Measurements from ENCODE around the gene TST. TPM values are rescaled to one million over a fixed set of nuclear protein-coding genes. Genes with fewer than 3 reads are reported as not detected.
A peak's percentile ranks its signal among the peaks of the same experiment; 100 is the strongest.

TST gene
- total RNA-seq, 1 donor from 2014 or later: 96.0 TPM

DNA sequence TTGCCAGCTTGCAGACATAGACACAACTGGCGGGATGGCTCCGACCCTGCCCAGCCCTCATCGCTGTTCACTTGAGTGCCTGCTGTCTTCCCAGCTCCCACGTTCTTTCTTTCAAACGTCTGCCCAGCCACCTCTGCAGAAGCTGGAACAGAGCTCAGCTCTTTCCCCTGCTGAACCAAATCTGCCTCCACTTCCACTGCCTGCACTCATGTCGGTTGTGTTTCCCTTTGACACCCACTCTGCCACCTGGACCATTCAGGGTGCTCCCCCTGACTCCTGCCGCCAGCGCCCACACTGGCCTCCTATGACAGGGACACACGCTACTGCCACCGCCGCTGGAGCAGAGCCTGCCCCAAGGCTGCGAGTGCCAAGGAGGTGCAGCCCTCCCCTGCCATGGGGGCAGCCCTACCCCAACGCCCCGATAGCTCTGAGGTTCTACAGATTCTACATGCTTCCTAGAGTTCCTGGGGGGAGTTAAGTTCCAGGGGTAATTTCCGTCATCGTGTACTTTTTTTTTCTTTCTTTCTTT lies 37.9 kb downstream of the TST start:
- no peak for DNase-seq

DNA sequence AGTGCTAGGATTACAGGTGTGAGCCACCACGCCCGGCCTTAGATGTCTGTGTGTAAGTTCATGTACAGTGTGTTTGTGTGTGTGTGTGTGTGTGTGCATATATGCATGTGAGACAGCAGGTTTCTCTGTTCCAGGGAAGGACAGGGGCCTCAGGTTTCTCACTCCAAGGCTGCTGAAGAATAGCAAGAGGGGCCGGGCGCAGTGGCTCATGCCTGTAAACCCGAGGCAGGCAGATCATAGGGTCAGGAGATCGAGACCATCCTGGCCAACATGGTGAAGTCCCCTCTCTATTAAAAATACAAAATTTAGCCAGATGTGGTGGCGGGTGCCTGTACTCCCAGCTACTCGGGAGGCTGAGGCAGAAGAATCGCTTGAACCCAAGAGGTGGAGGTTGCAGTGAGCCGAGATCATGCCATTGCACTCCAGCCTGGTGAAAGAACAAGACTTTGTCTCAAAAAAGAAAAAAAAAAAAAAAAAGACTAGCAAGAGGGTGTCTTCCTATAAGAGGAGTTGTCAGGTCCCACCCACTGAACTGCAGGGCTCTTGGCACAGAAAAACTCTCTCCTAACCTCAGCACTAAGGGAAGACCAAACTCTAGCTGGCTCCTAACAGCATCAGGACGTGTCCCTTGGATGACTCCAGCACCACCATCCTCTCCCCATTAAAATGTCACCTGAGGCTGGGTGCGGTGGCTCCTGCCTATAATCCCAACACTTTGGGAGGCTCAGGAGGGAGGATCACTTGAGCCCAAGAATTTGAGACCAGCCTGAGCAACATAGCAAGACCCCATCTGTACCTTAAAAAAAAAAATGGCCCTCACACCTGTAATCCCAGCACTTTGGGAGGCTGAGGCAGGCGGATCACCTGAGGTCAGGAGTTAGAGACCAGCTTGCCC lies 40.0 kb downstream of the TST start:
- DNase-seq: no peak

DNA sequence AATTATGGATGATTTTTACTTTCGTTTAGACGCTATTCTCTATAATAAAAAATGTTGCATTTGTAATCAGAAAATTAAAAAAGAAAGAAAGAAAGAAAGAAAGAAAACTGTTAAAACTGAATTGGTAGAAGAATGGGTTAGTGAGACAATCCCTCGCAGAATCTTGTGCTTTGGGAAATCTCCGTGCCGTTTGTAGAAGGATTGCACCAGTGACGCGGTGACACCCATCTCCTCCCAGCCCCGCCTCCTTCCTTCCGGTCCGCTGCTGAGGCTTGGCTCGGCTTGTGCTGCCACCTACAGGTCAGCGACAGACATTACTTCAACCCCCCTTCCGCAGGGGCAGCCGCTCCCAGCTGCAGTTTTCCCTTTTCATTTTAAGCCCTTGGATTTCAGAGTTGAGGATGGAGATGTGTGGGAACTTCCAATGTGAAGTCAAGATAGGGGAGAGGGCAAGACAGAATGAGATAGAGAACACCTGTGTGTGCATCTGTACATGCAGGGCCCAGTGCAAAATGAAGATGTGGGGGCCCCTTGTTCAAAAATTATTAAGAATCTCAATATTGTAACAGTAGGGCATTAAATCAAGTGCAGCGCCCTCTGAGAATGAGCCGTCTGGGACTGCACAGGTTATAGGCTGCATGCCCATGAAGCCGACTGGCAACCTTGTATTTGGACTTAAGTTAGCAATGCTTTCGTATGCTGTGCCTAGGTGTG lies 41.1 kb downstream of the TST start:
- DNase-seq: peak; percentile 88

DNA sequence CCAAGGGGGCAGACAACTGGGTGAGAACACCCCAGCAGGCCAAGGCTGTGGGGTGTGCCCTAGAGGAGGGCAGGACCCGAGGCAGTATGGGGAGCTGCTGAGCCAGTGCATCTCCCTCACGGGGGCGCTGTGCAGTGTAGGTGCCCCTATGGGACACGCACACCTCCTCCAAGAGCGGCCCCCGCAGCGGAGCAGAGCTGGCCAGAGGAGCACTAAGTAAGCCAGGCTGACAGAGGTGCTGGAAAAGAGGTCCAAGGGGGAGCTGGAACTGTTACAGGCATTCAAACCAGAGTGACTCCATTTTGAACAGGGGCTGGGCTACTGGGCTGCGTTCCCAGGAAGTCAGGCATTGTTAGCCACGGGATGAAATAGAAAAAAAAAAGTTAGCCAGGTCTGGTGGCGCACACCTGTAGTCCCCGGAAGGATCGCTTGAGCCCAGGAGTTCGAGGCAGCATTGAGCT lies 41.8 kb downstream of the TST start:
- DNase-seq: peak; percentile 55

DNA sequence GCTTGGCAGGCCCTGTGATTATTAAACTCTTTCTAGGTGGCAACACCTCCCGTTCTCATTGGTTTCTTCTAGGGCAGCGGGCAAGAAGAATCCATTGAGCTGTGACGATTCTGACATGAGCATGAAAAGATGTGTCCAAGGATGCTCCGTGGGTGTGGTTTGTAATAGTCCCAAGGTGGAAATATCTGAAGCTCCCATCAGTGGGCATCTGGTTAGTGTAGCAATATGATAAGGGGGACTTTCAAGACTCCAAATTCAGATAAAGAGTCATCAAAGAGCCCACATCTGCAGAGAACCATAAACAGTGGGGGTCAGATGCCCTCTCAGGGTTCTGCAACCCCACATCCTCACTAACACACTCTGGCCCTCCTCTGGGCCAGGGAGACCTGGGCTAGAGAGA lies 42.6 kb downstream of the TST start:
- no peak for DNase-seq

DNA sequence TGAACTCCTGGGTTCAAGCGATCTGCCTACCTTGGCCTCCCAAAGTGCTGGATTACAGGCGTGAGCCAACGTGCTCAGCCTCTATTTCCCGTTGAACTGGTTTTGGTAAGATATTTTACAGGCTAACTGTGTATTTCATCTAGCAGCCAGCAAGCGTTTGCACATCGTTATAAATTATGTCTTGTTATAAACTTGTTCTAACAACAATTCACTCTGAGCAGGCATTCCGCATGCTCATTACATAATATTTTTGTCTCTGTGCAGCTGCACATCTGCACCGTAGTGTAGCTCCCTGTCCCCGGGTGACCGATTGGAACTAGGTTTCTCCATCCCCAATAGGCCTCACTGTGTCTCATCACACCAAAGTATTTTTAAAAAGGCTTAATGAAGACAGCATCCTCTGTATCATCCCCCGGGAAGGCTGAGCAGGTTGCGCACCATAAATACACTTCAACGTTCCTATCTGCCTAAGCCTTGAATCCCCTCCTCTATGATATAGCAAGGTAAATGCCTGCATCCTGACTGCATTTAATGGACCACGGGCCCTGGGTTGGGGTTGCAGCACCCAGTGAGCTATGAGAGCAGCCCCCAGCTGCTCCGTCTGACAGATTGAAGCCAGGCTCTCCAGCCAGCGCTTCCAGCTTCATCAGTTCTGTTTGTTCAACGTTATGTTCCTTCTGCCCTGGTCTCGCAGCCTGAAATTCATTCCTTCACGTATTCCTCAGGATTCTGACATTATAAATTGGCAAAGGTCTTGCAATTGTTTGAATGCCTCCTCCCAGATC lies 47.7 kb downstream of the TST start:
- no peak for DNase-seq

DNA sequence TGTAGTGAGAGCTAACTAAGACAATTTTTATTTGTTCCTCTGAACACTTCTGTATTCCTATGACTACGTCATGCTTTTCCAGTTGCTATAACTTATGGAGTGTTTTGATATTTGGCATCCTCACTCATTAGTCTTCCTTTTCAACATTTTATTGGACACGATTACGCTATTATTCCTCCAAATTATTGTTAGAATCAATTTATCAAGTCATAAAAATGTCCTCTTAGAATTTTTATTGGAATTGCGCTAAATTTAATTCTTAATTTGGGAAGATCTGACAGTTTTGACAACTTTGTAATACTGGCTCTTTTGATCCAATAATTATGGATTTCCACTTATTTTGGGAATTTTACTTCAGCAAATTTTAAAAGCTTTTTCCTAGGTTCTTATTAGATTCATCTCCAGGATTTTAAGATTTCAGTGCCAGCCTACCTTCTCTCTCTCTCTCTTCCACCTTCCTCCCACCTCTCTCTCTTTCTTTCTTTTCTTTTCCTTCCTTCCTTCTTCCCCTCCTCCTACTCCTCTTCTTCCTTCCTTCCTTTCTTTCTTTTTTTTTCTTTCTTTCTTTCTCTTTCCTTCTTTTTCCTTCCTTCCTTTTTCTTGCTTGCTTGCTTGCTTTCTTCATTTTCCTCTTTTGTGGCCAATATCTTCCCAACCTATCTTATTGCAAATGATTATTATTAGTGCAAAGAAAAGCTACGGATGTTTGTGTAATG lies 50.8 kb downstream of the TST start:
- no peak for DNase-seq

DNA sequence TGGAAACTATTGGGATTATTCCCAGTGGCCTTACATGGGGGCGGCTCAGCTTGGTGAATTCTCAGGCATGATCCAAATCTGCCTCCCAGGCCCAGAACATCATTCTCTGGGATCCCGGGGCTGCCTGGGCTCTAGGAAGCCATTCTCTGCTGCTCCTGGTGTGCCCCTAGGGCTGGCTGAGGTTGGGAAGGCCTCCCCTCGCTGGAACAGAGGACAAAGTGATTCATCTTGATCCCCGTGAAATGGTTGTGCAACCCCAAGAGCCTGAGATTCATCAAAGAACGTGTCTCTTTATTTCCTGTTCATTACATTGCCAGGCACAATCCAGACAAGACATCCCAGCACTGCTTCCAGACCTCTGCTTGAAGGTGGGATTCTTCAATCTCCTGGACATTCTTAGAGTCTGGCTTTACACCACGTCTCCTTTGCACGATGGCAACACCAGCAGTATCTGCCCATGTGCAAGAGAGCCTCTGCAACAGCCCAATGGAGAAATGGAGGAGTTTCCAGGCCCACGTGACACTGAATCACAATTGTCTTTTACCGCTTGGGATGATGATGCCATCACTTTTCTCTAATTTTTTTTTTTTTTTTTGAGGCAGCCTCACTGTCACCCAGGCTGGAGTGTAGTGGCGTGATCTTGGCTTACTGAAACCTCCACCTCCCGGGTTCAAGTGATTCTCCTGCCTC lies 52.3 kb downstream of the TST start:
- no peak for DNase-seq

DNA sequence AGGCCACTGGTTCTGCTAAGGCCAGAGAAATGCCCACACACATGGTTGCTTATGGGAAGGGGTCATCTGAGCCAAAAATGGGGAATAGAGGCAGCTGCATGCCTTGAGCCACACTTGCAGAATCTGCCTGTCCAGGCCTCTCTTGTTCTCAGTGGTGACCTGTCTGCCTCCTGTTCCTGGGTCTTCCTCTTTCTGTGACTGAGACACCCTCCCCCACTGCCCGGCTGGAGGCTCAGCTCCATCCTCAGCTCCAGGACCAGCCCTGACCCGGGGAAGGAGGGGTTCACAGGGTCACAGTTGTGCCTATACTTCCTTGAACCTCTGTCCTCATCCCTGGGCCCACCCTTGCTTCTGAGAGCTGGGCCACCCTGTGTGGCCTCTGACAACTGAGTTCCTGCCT lies 53.6 kb downstream of the TST start:
- DNase-seq: no peak

DNA sequence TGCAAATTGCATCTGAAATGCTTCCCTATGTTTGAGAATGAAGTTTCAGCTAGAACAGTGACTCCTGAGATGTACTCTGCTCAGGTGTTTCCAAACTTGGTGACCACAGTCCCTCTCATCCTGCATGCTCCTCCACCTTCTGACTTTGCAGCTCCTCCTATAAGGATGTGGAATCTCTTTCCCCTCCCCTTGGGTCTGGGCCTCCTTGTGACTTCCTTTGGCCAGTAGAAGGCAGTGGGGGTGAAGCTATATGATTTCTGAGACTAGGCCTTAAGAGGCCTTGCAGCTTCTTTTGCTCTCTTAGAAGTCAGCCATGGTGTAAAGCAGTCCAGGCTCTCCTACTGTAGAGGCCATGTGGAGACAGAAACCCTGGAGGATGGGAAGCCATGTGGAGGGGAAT lies 55.1 kb downstream of the TST start:
- DNase-seq: no peak

DNA sequence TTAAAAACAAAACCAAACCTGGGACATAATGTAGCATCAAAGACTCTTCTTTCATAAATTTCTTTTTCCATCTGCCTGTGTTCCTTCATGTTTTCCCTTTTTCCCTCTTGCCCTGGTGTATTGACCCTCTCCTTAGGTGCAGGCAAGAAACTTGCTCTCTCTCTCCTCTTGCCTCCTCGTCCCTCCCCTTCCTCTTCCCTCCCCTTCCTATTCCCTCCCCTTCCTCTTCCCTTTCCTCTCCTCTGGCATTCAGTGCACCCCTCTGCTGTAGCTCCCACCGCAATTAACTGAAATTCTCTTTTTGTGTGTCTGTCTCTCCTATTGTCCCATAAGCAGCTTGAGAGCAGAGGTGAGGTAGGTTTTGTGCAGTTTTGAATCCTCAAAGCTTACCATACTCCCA lies 55.9 kb downstream of the TST start:
- DNase-seq: no peak

DNA sequence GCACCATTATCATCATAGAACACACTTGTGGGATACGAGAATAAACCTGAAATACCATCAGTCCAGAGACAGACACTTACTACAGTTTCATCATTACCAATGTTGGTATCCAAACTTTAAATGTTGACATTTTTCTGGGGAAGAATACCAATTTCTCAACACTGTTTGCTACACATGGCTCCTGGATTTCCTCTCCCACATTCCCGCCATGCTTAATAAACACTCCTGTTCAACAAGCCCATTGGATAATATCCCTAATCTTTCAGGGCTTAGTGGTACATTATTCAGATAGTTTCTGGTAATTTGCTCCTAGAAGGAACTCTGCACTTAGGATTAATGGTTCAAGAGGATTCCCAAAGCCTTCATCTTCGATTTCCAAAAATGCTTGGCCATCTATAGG lies 57.6 kb downstream of the TST start:
- no peak for DNase-seq

Other genes with a start within 250 kb of the TST start
- gene IFT27, start 243.3 kb downstream of the TST start, total RNA-seq: 11.1 and 19.4 TPM in 2 replicates
- gene PVALB, start 202.4 kb downstream of the TST start, total RNA-seq: not detected in 2 replicates
- gene NCF4, start 158.4 kb downstream of the TST start, total RNA-seq: 0.17 TPM in 1 of 2 replicates, not detected in the other
- 7.1 and 9.2 TPM in 2 replicates for gene CSF2RB, start 105.8 kb downstream of the TST start, total RNA-seq
- gene MPST, start 295 bp upstream of the TST start, total RNA-seq: 168 and 175 TPM in 2 replicates
- gene KCTD17, start 32.3 kb upstream of the TST start, total RNA-seq: 53.4 and 58.2 TPM in 2 replicates
- not detected in 2 replicates for gene TMPRSS6, start 90.3 kb upstream of the TST start, total RNA-seq
- gene IL2RB, start 130.5 kb upstream of the TST start, total RNA-seq: 0.05 TPM in 1 of 2 replicates, not detected in the other
- 3.1 and 12.5 TPM in 2 replicates for gene C1QTNF6, start 168.8 kb upstream of the TST start, total RNA-seq
- not detected in 2 replicates for gene SSTR3, start 193.0 kb upstream of the TST start, total RNA-seq
- 11.2 and 32.4 TPM in 2 replicates for gene RAC2, start 224.8 kb upstream of the TST start, total RNA-seq